Activated CD4-positive, alpha-beta T cell treated with anti-CD3 and anti-CD28 coated beads for 36 hours (primary cell): ENCODE data around the gene HOXB7. TPM values are rescaled to one million over a fixed set of nuclear protein-coding genes. Genes with fewer than 3 reads are reported as not detected.

Source experiments
- ATAC-seq: fragments of 200-7000 bp; cut with Tn5 transposase; one replicate; pipeline ENCODE4 v1.10.0; 2021; ENCODE audit warnings: mild to moderate bottlenecking, moderate library complexity
- CTCF ChIA-PET: fragments of 350-600 bp; sonication (Branson Sonifier 250); formaldehyde crosslinking; loops from one replicate; lab custom pipeline; 2021; ENCODE audit warnings: antibody characterized with exemption; lab: Charles Lee
- POLR2A ChIA-PET: fragments of 350-600 bp; sonication (Branson Sonifier 250); formaldehyde crosslinking; loops from one replicate; lab custom pipeline; 2021; ENCODE audit warnings: antibody characterized with exemption, inconsistent platforms; lab: Charles Lee
- DNase-seq: peaks from one replicate; pipeline ENCODE4 v3.0.0-alpha.2; 2020
- H3K27ac Mint-ChIP-seq: one replicate; pipeline ENCODE4 v1.8.0; 2021; ENCODE audit warnings: mixed read lengths
- H3K27me3 Mint-ChIP-seq: one replicate; pipeline ENCODE4 v1.8.0; 2021; ENCODE audit warnings: mixed read lengths
- H3K36me3 Mint-ChIP-seq: one replicate; pipeline ENCODE4 v1.8.0; 2021; ENCODE audit warnings: low read depth, mixed read lengths
- H3K4me1 Mint-ChIP-seq: one replicate; pipeline ENCODE4 v1.8.0; 2021; ENCODE audit warnings: mixed read lengths
- H3K4me3 Mint-ChIP-seq: one replicate; pipeline ENCODE4 v1.8.0; 2021; ENCODE audit warnings: mild to moderate bottlenecking, moderate library complexity, mixed read lengths
- H3K9me3 Mint-ChIP-seq: one replicate; pipeline ENCODE4 v1.8.0; 2021; ENCODE audit warnings: low read depth, mixed read lengths
- intact Hi-C, 2 experiments: fragments of 100-400 bp; cut with DNase I in 1 of 2; cut with micrococcal nuclease in 1 of 2; formaldehyde crosslinking; loops; one replicate each; pipeline versions ENCODE4 v1.14.2 to v1.15.1; 2022 to 2024; cut with DNase I, micrococcal nuclease
- total RNA-seq, 2 experiments: library from RNA; stranded (reverse); gene quantifications; one replicate each; pipeline ENCODE4 v1.2.3, GENCODE V29; 2021

The HOXB7 gene
- total RNA-seq, 2 experiments from 2014 or later, result 0.25 to 0.30 TPM

DNA sequence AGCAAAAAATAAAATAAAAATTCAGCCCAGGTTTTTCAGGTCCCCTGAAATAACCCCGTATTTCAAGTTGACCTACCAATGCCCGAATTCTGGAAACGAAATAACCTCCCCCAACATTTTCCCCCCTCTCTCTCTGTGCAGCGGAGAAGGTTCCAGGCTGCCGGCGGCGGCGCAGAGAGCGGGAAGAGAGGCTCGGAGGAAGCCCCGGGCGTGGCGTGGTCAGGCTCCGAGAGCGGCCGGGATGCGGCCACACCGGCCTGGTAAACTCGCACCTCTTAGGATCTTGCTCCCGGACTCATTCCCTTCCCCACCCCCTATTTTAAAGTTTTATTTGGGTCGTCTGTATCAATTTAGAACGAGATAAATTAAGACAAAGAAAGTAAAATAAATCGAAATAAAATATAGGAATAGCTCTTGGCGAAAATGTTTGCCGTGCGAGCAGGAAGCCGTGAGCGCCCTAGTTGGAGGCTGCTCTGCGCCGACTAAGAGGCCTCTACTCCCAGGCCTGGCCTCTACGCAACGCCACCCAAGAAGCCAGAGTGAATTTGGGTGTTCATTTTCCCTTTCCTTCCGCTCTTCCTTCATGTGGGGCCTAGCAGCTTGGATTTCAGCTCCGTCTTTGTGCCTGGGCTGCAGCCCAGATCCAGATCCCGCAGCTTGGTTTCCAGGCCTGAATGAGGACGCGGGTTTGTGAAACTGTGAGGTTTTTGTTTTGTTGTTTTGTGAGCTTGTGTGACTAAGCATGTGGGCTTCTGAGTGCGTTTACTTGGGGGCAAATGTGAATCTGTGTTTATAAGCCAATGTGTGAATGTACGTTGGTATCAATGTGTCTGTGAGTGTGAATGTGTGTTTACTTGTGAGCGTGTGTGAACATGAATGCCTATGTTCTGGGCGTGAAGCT, 4.6 kb downstream of the HOXB7 start:
- Mint-ChIP-seq H3K27me3 (peaks cover 63% of the 10 kb centered on the region), H3K27ac (no peak overlapping the region), H3K4me1 (peaks cover 16% of the 10 kb centered on the region), H3K36me3 (no peaks in the 10 kb centered on the region), H3K9me3 (no peaks in the 10 kb centered on the region), H3K4me3 (no peak overlapping the region)
- POLR2A ChIA-PET, result no interaction called here
- CTCF ChIA-PET, result interaction anchor here (0.6 to 1.4 kb wide), 7 partner anchors 10 to 581 kb away, joined by 3 to 4 read pairs (median 3); partner anchors contain the start of gene HOXB8
- ATAC-seq (no peak), DNase-seq (no peak)
- intact Hi-C loops, result no loop called here

GRCh38 chr17:48605409-48605919, 5.4 kb downstream of the HOXB7 start:
- intact Hi-C loops, result no loop called here
- no peak overlapping the region for H3K27ac Mint-ChIP-seq
- H3K9me3 Mint-ChIP-seq, result no peaks in the 10 kb centered on the region
- ATAC-seq, result no peak
- H3K27me3 Mint-ChIP-seq, result peaks cover 65% of the 10 kb centered on the region
- ChIA-PET POLR2A (no interaction called here), CTCF (no interaction called here)
- no peak overlapping the region for H3K4me3 Mint-ChIP-seq
- no peak for DNase-seq
- H3K4me1 Mint-ChIP-seq, result peaks cover 12% of the 10 kb centered on the region
- no peaks in the 10 kb centered on the region for H3K36me3 Mint-ChIP-seq

GRCh38 chr17:48604770-48605329, 6.0 kb downstream of the HOXB7 start, which contains the start of gene HOXB6:
Gene HOXB6 (minus strand): TSS chr17:48604986. CDS start chr17:48598150, 6,836 bp downstream.
- H3K27ac Mint-ChIP-seq, result no peak within 1 kb of the TSS
- H3K36me3 Mint-ChIP-seq, result no peaks in the 10 kb centered on the region
- no peaks in the 10 kb centered on the region for H3K9me3 Mint-ChIP-seq
- H3K4me1 Mint-ChIP-seq, result peaks cover 12% of the 10 kb centered on the region
- intact Hi-C loops, result no loop called here
- POLR2A ChIA-PET, result no interaction called here
- peaks cover 70% of the 10 kb centered on the region for H3K27me3 Mint-ChIP-seq
- H3K4me3 Mint-ChIP-seq, result no peak within 1 kb of the TSS
- CTCF ChIA-PET, result interaction anchor here (0.7 kb wide), 1 partner anchor 497 kb away, joined by 3 read pairs; the partner anchor contains the start of gene SNX11
- ATAC-seq (no peak), DNase-seq (no peak)

DNA sequence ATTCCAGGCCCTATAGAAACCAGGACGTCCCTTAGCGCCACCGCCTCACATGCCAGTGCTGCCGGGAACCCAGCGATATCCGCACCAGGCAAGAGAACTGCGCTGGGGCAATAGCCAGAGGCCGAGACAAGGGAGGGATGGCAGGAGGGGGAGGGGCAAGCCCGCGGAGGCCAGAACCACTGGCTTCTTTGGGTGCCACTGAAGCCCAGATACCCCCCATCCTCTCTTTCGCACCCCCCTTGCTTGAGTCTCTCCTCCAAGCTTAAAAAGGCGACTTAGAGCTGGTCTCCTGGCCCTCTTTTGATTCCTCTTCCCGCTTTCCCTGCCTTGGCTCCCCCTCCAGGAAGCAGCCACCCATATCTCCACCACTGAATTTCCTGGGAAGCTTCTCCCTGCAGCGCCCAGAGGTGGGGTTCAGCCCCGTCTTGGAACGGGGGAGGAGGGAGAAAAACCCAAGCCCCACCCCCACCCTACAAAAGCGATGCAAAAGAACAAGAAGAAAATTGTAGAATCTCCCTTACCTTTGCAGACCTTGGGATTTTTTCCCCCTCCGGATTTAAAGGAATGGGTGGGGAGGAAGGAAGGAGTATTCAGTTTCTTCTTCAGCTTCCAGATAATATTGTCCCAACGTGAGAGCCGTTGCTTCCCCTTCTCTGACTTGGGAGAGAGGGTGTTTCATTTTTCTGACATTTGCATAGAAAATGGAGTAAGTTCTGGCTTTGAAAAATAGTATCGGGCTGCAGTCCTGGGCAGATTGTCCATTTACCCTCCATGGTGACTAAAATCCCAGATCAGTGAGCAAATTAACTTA, 6.7 kb downstream of the HOXB7 start:
- Mint-ChIP-seq H3K27ac (no peak overlapping the region), H3K27me3 (peaks cover 70% of the 10 kb centered on the region), H3K36me3 (no peaks in the 10 kb centered on the region), H3K4me1 (peaks cover 12% of the 10 kb centered on the region), H3K9me3 (no peaks in the 10 kb centered on the region), H3K4me3 (no peak overlapping the region)
- intact Hi-C loops, result no loop called here
- ATAC-seq, result no peak
- POLR2A ChIA-PET, result no interaction called here
- CTCF ChIA-PET, result interaction anchor here (0.7 kb wide), 1 partner anchor 497 kb away, joined by 3 read pairs; the partner anchor contains the start of gene SNX11
- no peak for DNase-seq

DNA sequence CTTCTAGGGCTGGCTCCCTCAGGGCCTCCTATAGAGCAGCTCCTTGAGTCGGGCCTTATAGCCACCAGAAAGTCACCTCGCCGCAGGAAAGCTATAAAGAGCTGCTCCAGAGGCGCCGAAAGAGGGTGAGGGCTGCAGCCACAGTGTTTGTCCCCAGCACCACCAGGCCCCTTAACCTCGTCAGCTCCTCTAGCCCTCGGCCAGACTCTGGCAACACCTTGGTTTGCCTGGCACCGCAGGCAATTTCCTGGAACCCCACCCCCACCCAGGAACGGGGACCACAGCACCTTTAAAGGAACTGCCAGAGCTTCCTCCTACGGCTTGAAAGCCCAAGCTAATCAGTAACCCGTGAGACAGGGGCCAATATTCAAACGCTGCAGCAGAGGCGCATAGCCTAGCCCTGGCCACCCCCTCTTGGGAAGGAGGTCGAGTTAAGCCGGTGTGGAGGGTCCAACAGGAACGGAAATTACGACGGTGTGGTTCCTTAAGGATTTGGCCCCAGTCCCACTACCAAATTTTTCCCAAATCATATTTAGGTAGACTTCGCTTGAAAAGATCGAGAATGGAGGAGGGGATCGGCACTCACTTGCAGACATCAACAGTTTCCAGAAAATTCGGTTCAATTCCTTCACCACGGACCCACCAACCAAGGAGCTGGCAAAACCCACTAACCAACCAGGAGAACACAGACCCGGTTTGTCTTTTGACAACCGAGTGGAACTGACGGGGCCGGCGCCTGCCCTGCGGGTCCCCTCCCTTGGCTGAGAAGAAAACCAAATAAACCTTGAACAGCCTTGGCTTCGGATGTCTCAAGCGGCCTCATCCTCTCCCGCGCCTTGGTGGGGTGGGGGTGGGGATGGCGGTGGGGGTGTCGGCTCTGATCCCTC, 9.0 kb downstream of the HOXB7 start:
- Mint-ChIP-seq H3K27me3 (peaks cover 79% of the 10 kb centered on the region), H3K4me1 (peaks cover 27% of the 10 kb centered on the region), H3K9me3 (no peaks in the 10 kb centered on the region), H3K36me3 (no peaks in the 10 kb centered on the region), H3K4me3 (no peak overlapping the region), H3K27ac (no peak overlapping the region)
- POLR2A ChIA-PET, result interaction anchor here (1.1 kb wide), 1 partner anchor 9 kb away, joined by 3 read pairs; no protein-coding TSS in a partner anchor
- ATAC-seq (no peak), DNase-seq (no peak)
- intact Hi-C loops, result no loop called here
- CTCF ChIA-PET, result interaction anchor here (0.6 to 1.6 kb wide), 10 partner anchors 12 to 525 kb away, joined by 3 to 6 read pairs (median 4); no protein-coding TSS in a partner anchor

- Mint-ChIP-seq H3K27ac (no peak overlapping the region), H3K4me3 (no peak overlapping the region), H3K9me3 (no peaks in the 10 kb centered on the region), H3K27me3 (peaks cover 81% of the 10 kb centered on the region), H3K36me3 (no peaks in the 10 kb centered on the region), H3K4me1 (peaks cover 33% of the 10 kb centered on the region)
- intact Hi-C loops, result no loop called here
- ChIA-PET CTCF (interaction anchor here (0.7 to 1.6 kb wide), 10 partner anchors 12 to 524 kb away, joined by 3 to 6 read pairs (median 4); no protein-coding TSS in a partner anchor), POLR2A (interaction anchor here (1.1 kb wide), 1 partner anchor 9 kb away, joined by 3 read pairs; no protein-coding TSS in a partner anchor)
- ATAC-seq (no peak), DNase-seq (no peak)
Observed at GRCh38 chr17:48601207-48601538, 9.6 kb downstream of the HOXB7 start.

DNA sequence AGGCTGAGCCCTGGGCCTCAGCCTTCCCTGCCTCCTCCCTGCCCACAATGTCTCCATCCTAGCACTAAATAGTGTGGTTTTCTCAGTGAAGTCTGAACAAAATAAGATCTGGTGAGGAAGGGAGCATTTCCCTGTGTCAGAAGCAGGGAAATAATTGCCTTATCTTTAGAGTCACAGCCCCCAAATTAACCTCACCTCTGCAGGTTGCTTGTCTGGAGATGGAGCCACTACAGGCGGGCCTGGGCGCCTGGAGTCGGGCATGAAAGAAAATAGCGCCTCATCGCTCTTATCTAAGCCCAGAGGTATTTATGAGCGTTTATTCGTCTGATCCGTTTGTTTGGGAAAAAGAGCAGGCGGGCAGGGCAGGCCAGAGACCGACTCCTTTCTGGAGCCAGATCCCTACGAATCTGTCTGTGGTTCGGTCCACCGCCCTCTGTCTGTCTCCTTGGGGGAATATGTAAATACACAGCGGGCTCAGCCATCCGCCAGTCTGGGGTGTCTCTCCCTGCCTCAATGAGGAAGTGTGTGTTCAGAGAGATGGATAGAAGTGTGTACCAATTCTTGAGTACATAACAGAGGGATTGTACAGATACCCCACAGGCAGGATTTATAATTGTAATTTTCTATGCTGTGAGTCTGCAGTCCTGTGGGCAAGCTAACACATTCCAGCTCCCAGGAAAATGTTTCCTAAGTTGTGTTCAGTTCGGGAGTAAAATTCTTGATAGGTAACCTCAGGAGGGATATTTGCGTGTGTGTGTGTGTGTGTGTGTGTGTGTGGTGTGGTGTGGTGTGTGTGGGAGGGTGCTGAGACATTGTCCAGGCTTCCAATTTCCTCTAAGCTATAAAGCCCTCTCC, 10.3 kb downstream of the HOXB7 start:
- Mint-ChIP-seq H3K4me3 (no peak overlapping the region), H3K27ac (no peak overlapping the region), H3K9me3 (no peaks in the 10 kb centered on the region), H3K4me1 (peaks cover 33% of the 10 kb centered on the region), H3K36me3 (no peaks in the 10 kb centered on the region), H3K27me3 (peaks cover 84% of the 10 kb centered on the region)
- intact Hi-C loops, result no loop called here
- POLR2A ChIA-PET, result interaction anchor here (1.1 kb wide), 1 partner anchor 8 kb away, joined by 3 read pairs; no protein-coding TSS in a partner anchor
- CTCF ChIA-PET, result interaction anchor here (0.7 to 1.9 kb wide), 7 partner anchors 12 to 341 kb away, joined by 3 to 6 read pairs (median 4); no protein-coding TSS in a partner anchor
- DNase-seq (no peak), ATAC-seq (no peak)

DNA sequence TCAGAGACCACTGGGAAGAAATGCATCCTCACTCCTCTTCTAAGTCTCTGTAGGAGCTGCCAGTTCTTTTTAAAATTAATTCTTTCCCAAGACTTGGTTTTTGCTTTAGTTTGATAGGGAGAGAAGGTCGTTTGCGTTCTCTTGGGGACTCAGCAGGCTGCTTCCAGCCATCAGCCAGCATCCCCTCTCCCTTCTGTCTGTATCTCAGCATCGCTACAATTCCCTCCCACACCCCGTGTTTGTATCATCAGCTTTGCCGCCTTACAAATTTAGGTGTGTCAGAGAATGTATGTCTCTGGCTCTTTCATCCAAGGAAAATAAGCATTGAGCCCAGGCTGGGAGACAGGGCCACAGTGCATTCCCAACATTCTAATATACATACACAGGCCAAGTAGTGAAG, 11.5 kb downstream of the HOXB7 start:
- Mint-ChIP-seq H3K36me3 (no peaks in the 10 kb centered on the region), H3K27me3 (peaks cover 83% of the 10 kb centered on the region), H3K27ac (no peak overlapping the region), H3K4me3 (no peak overlapping the region), H3K4me1 (peaks cover 32% of the 10 kb centered on the region), H3K9me3 (no peaks in the 10 kb centered on the region)
- intact Hi-C loops, result loop anchor here in 1 of 2 experiments (5.0 to 10.0 kb wide), 2 partner anchors 57 to 455 kb away; no protein-coding TSS in a partner anchor
- ATAC-seq, result no peak
- no peak for DNase-seq
- CTCF ChIA-PET, result interaction anchor here (0.6 to 2.1 kb wide), 4 partner anchors 13 to 961 kb away, joined by 3 to 8 read pairs (median 4); no protein-coding TSS in a partner anchor
- POLR2A ChIA-PET, result interaction anchor here (1.0 kb wide), 1 partner anchor 9 kb away, joined by 3 read pairs; no protein-coding TSS in a partner anchor

DNA sequence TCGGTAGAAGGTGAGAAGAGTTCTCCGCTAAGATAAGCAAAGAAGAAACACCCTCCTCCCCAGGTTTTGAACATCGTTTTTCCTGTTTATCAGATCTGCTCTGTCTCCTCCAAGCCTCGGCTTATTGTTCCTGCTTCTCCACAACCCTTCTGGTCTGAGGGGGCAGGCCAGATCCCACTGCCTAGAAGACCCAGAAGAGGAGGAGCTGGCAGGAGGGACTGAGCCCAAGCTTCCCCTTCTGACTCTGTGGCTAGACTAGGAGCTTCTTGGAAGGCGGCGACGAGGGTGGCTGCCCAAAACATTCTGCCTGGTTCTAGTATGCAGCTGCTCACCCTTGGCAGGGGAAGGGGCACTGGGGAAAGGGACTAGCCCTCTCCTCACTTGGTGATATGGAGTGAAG, 12.1 kb downstream of the HOXB7 start:
- Mint-ChIP-seq H3K9me3 (no peaks in the 10 kb centered on the region), H3K36me3 (no peaks in the 10 kb centered on the region), H3K27me3 (peaks cover 84% of the 10 kb centered on the region), H3K27ac (no peak overlapping the region), H3K4me1 (peaks cover 34% of the 10 kb centered on the region), H3K4me3 (peak overlapping the region; percentile 46)
- ChIA-PET CTCF (interaction anchor here (0.6 to 2.1 kb wide), 5 partner anchors 14 to 961 kb away, joined by 3 to 8 read pairs (median 4); no protein-coding TSS in a partner anchor), POLR2A (interaction anchor here (1.0 kb wide), 1 partner anchor 10 kb away, joined by 3 read pairs; no protein-coding TSS in a partner anchor)
- no peak for ATAC-seq
- intact Hi-C loops, result loop anchor here in 1 of 2 experiments (5.0 to 10.0 kb wide), 2 partner anchors 56 to 454 kb away; no protein-coding TSS in a partner anchor
- DNase-seq, result no peak
